Lung (tissue), 16 donors: ENCODE data around the gene PCBP4. TPM values are rescaled to one million over a fixed set of nuclear protein-coding genes. Genes with fewer than 3 reads are reported as not detected.

Experiments used
- ATAC-seq: fragments of 200-7000 bp; cut with Tn5 transposase; one replicate; pipeline ENCODE4 v1.9.1; 2020; ENCODE audit warnings: moderate number of reproducible peaks; ENCODE audit not compliant: insufficient read depth, low FRiP score
- DNase-seq, 3 donors: peaks; one replicate each; pipeline ENCODE4 v3.0.0-alpha.2; 2013 to 2017
- H3K27ac ChIP-seq, 2 donors: one replicate each; pipeline ENCODE4 v1.5.1; 2013; ENCODE audit warnings: mild to moderate bottlenecking in 2 of 2, moderate library complexity in 2 of 2, control low read depth in 1 of 2, inconsistent platforms in 1 of 2, low read depth in 1 of 2, low read length in 1 of 2
- H3K27me3 ChIP-seq, 3 donors: one replicate each; pipeline ENCODE4 v1.5.1; 2013; ENCODE audit warnings: low read length in 2 of 3; ENCODE audit not compliant: control insufficient read depth in 3 of 3, insufficient read depth in 3 of 3
- H3K36me3 ChIP-seq, 4 donors: one replicate each; pipeline ENCODE4 v1.5.1; 2013; ENCODE audit warnings: low read length in 4 of 4, mild to moderate bottlenecking in 1 of 4, moderate library complexity in 1 of 4; ENCODE audit not compliant: control insufficient read depth in 4 of 4, insufficient read depth in 4 of 4
- H3K4me1 ChIP-seq, 5 donors: one replicate each; pipeline ENCODE4 v1.5.1; 2013; ENCODE audit warnings: low read length in 5 of 5, mild to moderate bottlenecking in 2 of 5, moderate library complexity in 1 of 5; ENCODE audit not compliant: control insufficient read depth in 5 of 5, insufficient read depth in 5 of 5
- H3K4me3 ChIP-seq: one replicate; pipeline ENCODE4 v1.5.1; 2013; ENCODE audit warnings: mild to moderate bottlenecking, control low read depth, moderate library complexity
- H3K9ac ChIP-seq, 2 donors: one replicate each; pipeline ENCODE4 v1.5.1; 2013; ENCODE audit warnings: low read length in 2 of 2, control low read depth in 1 of 2; ENCODE audit not compliant: insufficient read depth in 1 of 2
- H3K9me3 ChIP-seq, 4 donors: one replicate each; pipeline ENCODE4 v1.5.1; 2013; ENCODE audit warnings: low read length in 3 of 4, mild to moderate bottlenecking in 1 of 4, moderate library complexity in 1 of 4; ENCODE audit not compliant: control insufficient read depth in 4 of 4, insufficient read depth in 3 of 4
- CTCF ChIP-seq: IDR thresholded peaks from 2 replicates; pipeline ENCODE4 v1.5.1; 2012; ENCODE audit warnings: mild to moderate bottlenecking; ENCODE audit errors: control extremely low read depth, extremely low read depth
- WGBS, 2 donors: extraction: QIAGEN DNeasy Blood & Tissue Kit; methylation state at CpG; one replicate each; pipeline ENCODE4 v1.1.7; 2013; 5-methylcytosine and 5-hydroxymethylcytosine counted together
- long read RNA-seq, 5 donors: transcript quantifications; one replicate each; lab custom pipeline, GENCODE V29; 2026
- polyA plus RNA-seq, 2 donors: library from polyadenylated mRNA; stranded (reverse); fragments of 200-250 nt; gene quantifications; one replicate each; pipeline ENCODE4 v1.2.1, GENCODE V29; 2013
- total RNA-seq, 2 donors: library from RNA; depleted of rRNA in 1 of 2; stranded (reverse); fragments of >200 nt in 1 of 2; gene quantifications; one replicate each; pipeline ENCODE4 v1.2.1, GENCODE V29; 2014 to 2021
- donor health status: control.
- donor health status: control.
- donor health status: Bipolar disorder and iron deficiency.
- donor health status: healthy.
- donor health status: DM: yes; HTN: yes; CAD: no.

Gene PCBP4
- 10 to 100 TPM; 17.4 to 37.7 TPM for total RNA-seq
- polyA plus RNA-seq, result 10 to 100 TPM; 19.5 to 44.3 TPM
- long read RNA-seq, donor 1, partial matches to known transcripts, result 0 of 4 reads
- long read RNA-seq, donor 1, other reads (novel, unspliced or antisense), result 0 of 4 reads
- long read RNA-seq, donor 2, partial matches to known transcripts, result 0 of 2 reads
- long read RNA-seq, donor 2, other reads (novel, unspliced or antisense), result 0 of 2 reads
- long read RNA-seq, donor 3, partial matches to known transcripts, result 0 of 1 reads
- long read RNA-seq, donor 3, other reads (novel, unspliced or antisense), result 0 of 1 reads
- long read RNA-seq, donor 4, result 0 reads
- long read RNA-seq, donor 5, result 0 reads

GRCh38 chr3:51967384-51968169 is at the start of gene PCBP4:
PCBP4 (minus strand) TSS chr3:51967454; CDS start chr3:51961240, 6,214 bp downstream.
- peak; percentile 70 to 84 (median 82) for DNase-seq
- peak within 1 kb of the TSS; percentile 89 to 93 for H3K27ac ChIP-seq
- TF ChIP-seq CTCF, result no peak
- no peaks in the 10 kb centered on the region for H3K9me3 ChIP-seq
- WGBS, 2 donors, result 1% methylated on average over 36 to 90 of the region's 90 CpGs
- no peaks in the 10 kb centered on the region for H3K36me3 ChIP-seq
- peak within 1 kb of the TSS; percentile 75 to 89 for H3K9ac ChIP-seq
- H3K27me3 ChIP-seq, result no peaks in the 10 kb centered on the region
- peak within 1 kb of the TSS; percentile 60 for H3K4me3 ChIP-seq
- peaks cover 3 to 38% (median 10%) of the 10 kb centered on the region in 5 donors for H3K4me1 ChIP-seq
- peak; percentile 37 for ATAC-seq

DNA sequence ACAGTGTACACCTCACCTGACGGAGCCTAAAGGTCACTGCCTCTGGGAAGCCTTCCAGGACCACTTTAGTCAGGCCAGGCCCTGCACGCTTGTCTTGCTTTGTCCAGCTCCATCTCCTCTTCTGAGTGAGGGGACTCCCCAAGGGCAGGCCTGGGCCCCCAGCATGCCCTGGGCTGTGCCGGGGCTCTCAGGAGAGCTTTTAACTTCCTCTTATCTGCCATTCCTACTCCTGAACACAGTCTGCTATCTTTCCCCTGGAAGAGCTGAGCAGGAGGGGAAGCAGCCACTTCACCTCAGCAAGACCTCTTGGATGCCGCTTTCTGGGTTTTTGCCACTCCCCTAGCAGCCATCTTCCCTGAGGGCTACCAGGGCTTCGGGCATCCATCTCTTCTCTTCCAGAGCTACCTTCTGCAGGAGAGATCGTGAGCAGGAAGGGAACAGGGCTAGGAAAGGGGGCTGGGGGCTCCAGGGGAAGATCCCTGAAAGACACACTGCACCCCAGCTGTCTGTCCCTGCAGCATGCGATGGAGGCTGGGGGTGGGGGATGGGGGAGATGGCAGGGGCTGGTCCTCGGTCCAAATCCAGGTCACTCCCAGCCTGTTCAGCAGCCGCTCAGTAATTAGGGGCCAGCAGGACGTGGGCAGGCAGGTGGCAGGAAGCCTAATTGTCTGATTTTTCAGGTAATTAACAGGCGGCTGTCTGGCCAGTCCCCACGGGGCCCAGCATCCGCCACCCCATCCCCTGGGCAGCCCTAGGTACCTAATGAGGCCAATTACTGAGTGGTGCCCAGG is 48.4 kb upstream of the PCBP4 start:
- Histone ChIP-seq H3K4me3 (no peak overlapping the region), H3K27ac (no peak overlapping the region), H3K36me3 (no peaks in the 10 kb centered on the region), H3K4me1 (peaks cover 0 to 27% (median 5%) of the 10 kb centered on the region in 5 donors), H3K27me3 (no peaks in the 10 kb centered on the region), H3K9ac (no peak overlapping the region), H3K9me3 (no peaks in the 10 kb centered on the region)
- ATAC-seq (no peak), DNase-seq (no peak)
- TF ChIP-seq CTCF, result no peak
- WGBS, 2 donors, result 83% methylated on average over 13 of the region's 13 CpGs

- no peak overlapping the region for H3K27ac ChIP-seq
- DNase-seq, result no peak
- no peaks in the 10 kb centered on the region for H3K27me3 ChIP-seq
- no peak for ATAC-seq
- TF ChIP-seq CTCF, result no peak
- no peak overlapping the region for H3K4me3 ChIP-seq
- H3K4me1 ChIP-seq, result peaks cover 0 to 23% (median 0%) of the 10 kb centered on the region in 5 donors
- H3K36me3 ChIP-seq, result no peaks in the 10 kb centered on the region
- 76 to 82% methylated on average over 8 of the region's 8 CpGs for WGBS, 2 donors
- H3K9me3 ChIP-seq, result no peaks in the 10 kb centered on the region
- no peak overlapping the region for H3K9ac ChIP-seq
Observed at GRCh38 chr3:52014613-52015012, 47.4 kb upstream of the PCBP4 start.
